Smooth muscle cell (in vitro differentiated cells): Measurements from ENCODE around the gene UNC45B. TPM values are rescaled to one million over a fixed set of nuclear protein-coding genes. Genes with fewer than 3 reads are reported as not detected.

Experiments
- DNase-seq: peaks from one replicate; lab custom pipeline; 2025; ENCODE audit not compliant: unreplicated experiment; lab: John Stamatoyannopoulos, UW
- H2AFZ ChIP-seq: fragments of 200-600 bp; sonication (generic); 2 replicates; pipeline ENCODE4 v1.6.0; 2016; ENCODE audit warnings: antibody characterized with exemption, low read depth, mild to moderate bottlenecking
- H3F3A ChIP-seq: fragments of 200-600 bp; sonication (generic); 2 replicates; pipeline ENCODE4 v1.6.0; 2017; ENCODE audit warnings: antibody characterized with exemption, low read depth
- H3K27ac ChIP-seq: fragments of 200-600 bp; sonication (generic); 2 replicates; pipeline ENCODE4 v1.5.1; 2016; ENCODE audit warnings: low read depth, mild to moderate bottlenecking
- H3K27me3 ChIP-seq: fragments of 200-600 bp; sonication (generic); 2 replicates; pipeline ENCODE4 v1.6.1; 2016; ENCODE audit warnings: low read depth, mild to moderate bottlenecking
- H3K36me3 ChIP-seq: fragments of 200-600 bp; sonication (generic); 2 replicates; pipeline ENCODE4 v1.5.1; 2016; ENCODE audit warnings: low read depth
- H3K4me1 ChIP-seq: fragments of 200-600 bp; sonication (generic); 2 replicates; pipeline ENCODE4 v1.5.1; 2016; ENCODE audit warnings: low read depth
- H3K4me2 ChIP-seq: fragments of 200-600 bp; sonication (generic); 2 replicates; pipeline ENCODE4 v1.6.0; 2016; ENCODE audit warnings: mild to moderate bottlenecking
- H3K4me3 ChIP-seq: fragments of 200-600 bp; sonication (generic); 2 replicates; pipeline ENCODE4 v1.5.1; 2016; ENCODE audit warnings: mild to moderate bottlenecking
- H3K79me2 ChIP-seq: fragments of 200-600 bp; sonication (generic); 2 replicates; pipeline ENCODE4 v1.6.0; 2016; ENCODE audit warnings: low read depth, mild to moderate bottlenecking
- H3K9ac ChIP-seq: fragments of 200-600 bp; sonication (generic); 2 replicates; pipeline ENCODE4 v1.6.0; 2016; ENCODE audit warnings: low read depth
- H3K9me3 ChIP-seq: fragments of 200-600 bp; sonication (generic); replicated peaks from 2 replicates; pipeline ENCODE4 v1.5.1; 2016; ENCODE audit warnings: low read depth
- H4K20me1 ChIP-seq: fragments of 200-600 bp; sonication (generic); 2 replicates; pipeline ENCODE4 v1.6.0; 2016; ENCODE audit warnings: low read depth
- CTCF ChIP-seq: fragments of 200-600 bp; sonication (generic); IDR thresholded peaks from 2 replicates; pipeline ENCODE4 v1.5.1; 2017; ENCODE audit warnings: borderline replicate concordance, mild to moderate bottlenecking, antibody characterized with exemption; ENCODE audit not compliant: insufficient read depth, poor library complexity, severe bottlenecking
- WGBS: methylation state at CpG from one replicate; pipeline ENCODE4 v1.1.7; 2016; ENCODE audit warnings: low lambda C conversion rate; 5-methylcytosine and 5-hydroxymethylcytosine counted together
- polyA plus RNA-seq: library from polyadenylated mRNA; unstranded; fragments of >200 nt; fragmentation: Nextera tagmentation; extraction: Ambion mirVana; gene quantifications from 2 replicates; pipeline ENCODE4 v1.2.1, GENCODE V29; 2016
- total RNA-seq: library from RNA; depleted of rRNA; stranded (reverse); fragments of >200 nt; gene quantifications from 2 replicates; pipeline ENCODE4 v1.2.3, GENCODE V29; 2014

The UNC45B gene
- total and polyA plus RNA-seq, 2 experiments from 2014 or later = not detected

GRCh38 chr17:35130392-35130791 lies 17.2 kb upstream of the UNC45B start:
- no peaks in the 10 kb centered on the region for H4K20me1 ChIP-seq
- no peaks in the 10 kb centered on the region for H3K79me2 ChIP-seq
- H3K9me3 ChIP-seq = no peaks in the 10 kb centered on the region
- no peak overlapping the region for H2AFZ ChIP-seq
- no peak for DNase-seq
- no peak overlapping the region for H3K9ac ChIP-seq
- no peaks in the 10 kb centered on the region for H3K27me3 ChIP-seq
- H3K4me3 ChIP-seq = no peak overlapping the region
- 98% methylated on average over 3 of the region's 3 CpGs for WGBS
- H3K27ac ChIP-seq = no peak overlapping the region
- H3K36me3 ChIP-seq = no peaks in the 10 kb centered on the region
- no peak for TF ChIP-seq CTCF
- H3K4me1 ChIP-seq = no peaks in the 10 kb centered on the region
- H3F3A ChIP-seq = no peaks in the 10 kb centered on the region
- H3K4me2 ChIP-seq = no peak overlapping the region

- Histone ChIP-seq H3K4me3 (no peak overlapping the region), H3K79me2 (no peaks in the 10 kb centered on the region), H3K9ac (no peak overlapping the region), H2AFZ (no peak overlapping the region), H3K27me3 (no peaks in the 10 kb centered on the region), H3K36me3 (no peaks in the 10 kb centered on the region), H3K4me2 (no peak overlapping the region), H3K4me1 (no peaks in the 10 kb centered on the region), H3F3A (no peaks in the 10 kb centered on the region), H3K9me3 (no peaks in the 10 kb centered on the region), H4K20me1 (no peaks in the 10 kb centered on the region), H3K27ac (no peak overlapping the region)
- no peak for TF ChIP-seq CTCF
- WGBS = 98% methylated on average over 10 of the region's 10 CpGs
- DNase-seq = no peak
Observed at GRCh38 chr17:35132099-35132498, 15.5 kb upstream of the UNC45B start.

- Histone ChIP-seq H3K4me2 (no peak overlapping the region), H3K27ac (no peak overlapping the region), H4K20me1 (no peaks in the 10 kb centered on the region), H3K4me1 (no peaks in the 10 kb centered on the region), H3K4me3 (no peak overlapping the region), H3F3A (no peaks in the 10 kb centered on the region), H3K27me3 (no peaks in the 10 kb centered on the region), H3K9ac (no peak overlapping the region), H3K36me3 (no peaks in the 10 kb centered on the region), H3K79me2 (no peaks in the 10 kb centered on the region), H3K9me3 (no peaks in the 10 kb centered on the region), H2AFZ (no peak overlapping the region)
- WGBS = 96% methylated on average over 22 of the region's 22 CpGs
- no peak for TF ChIP-seq CTCF
- no peak for DNase-seq
Observed at GRCh38 chr17:35132816-35133550, 14.6 kb upstream of the UNC45B start.

- WGBS = 97% methylated on average over 6 of the region's 6 CpGs
- no peak overlapping the region for H3K9ac ChIP-seq
Observed at GRCh38 chr17:35135322-35135721, 12.3 kb upstream of the UNC45B start.

More at GRCh38 chr17:35135322-35135721, 12.3 kb upstream of the UNC45B start:
- H3F3A ChIP-seq = no peaks in the 10 kb centered on the region
- H3K4me1 ChIP-seq = no peaks in the 10 kb centered on the region
- no peak overlapping the region for H3K4me2 ChIP-seq
- no peaks in the 10 kb centered on the region for H3K36me3 ChIP-seq
- H4K20me1 ChIP-seq = no peaks in the 10 kb centered on the region
- no peaks in the 10 kb centered on the region for H3K9me3 ChIP-seq
- no peak for DNase-seq
- H3K4me3 ChIP-seq = no peak overlapping the region
- H3K27ac ChIP-seq = no peak overlapping the region
- H3K79me2 ChIP-seq = no peaks in the 10 kb centered on the region
- TF ChIP-seq CTCF = no peak
- no peak overlapping the region for H2AFZ ChIP-seq
- no peaks in the 10 kb centered on the region for H3K27me3 ChIP-seq
